Measurements from ENCODE around the gene ADGRD1.

- TF ChIP-seq CTCF (IDR thresholded peaks at IDR 0.05; ENCODE audit: low read length) (no peak), EZH2 (IDR thresholded peaks at IDR 0.05; ENCODE audit: borderline replicate concordance, low read length) (no peak)
Measured at GRCh38 chr12:131013118-131013517, 59.4 kb downstream of the ADGRD1 start.

All from OCI-LY1 (cell line).